ENCODE results near the gene PLCB2. TPM values are rescaled to one million over a fixed set of nuclear protein-coding genes. Genes with fewer than 3 reads are reported as not detected.
A peak's percentile ranks its signal among the peaks of the same experiment; 100 is the strongest.

Gene PLCB2
- polyA plus RNA-seq, 1 donor, result 7.9 TPM

DNA sequence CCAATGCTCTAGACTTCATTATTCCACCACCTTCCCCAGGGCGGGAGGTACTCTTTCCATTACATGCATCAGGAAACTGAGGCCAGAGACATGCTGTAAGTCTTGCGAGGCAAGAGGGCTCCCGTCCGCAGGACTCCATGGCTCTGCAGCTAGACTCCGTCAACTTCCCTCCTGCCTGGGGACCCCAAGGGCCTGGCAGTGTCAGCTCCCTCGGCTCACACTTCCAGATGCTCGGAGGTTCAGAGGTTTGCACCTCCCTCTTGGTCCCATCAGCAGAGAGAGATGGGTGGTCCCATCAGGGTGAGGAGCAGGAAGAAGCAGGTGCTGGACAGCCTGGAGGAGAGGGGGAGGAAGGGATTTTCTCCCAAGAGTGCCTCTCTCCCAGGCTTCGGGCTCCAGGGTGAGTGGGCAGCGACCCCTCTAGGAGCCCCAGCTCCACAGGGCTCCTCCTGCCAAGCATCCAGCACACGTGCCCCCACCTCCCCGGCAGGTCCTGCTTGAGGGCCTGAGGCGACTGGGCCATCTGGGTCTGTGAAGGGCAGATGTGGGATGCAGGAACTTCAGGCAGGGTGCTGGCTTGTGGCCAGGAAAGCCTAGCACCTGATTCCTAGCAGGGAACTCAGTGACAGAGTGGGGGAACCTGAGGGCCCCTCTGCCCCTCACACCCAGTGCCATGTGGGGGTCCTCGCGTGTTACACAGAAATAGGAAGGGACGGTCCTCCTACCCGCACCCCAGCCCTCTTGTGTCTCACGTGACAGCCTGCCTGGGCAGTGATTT, 59.5 kb downstream of the PLCB2 start:
- DNase-seq, result no peak

DNA sequence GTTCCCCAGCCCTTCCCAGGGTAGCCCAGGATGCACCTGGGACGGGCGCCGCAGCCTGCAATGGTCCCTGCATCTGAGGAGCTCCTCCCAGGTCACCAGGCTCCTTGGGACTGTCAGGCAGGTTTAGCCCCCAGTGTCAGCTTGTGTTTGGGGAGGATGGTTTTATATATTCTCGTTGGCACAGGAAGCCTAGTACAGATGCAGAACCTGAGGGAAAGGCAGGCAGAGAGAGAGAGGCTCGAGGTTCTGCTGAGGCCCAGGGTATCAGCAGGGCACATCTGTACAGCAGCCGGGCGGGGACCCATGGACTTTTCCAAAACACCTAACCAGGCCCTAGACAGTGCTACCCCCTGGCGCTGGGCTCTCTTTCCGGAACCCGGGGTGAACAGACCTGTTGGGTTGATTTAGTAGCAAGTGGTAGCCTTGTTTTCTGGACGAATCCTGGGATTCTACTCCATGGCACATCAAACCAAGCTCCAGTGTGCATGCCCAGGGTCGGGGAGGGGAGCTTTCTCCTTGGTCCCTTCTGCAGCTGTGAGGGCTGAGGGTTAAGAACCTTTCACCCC, 60.2 kb downstream of the PLCB2 start:
- DNase-seq, result no peak

DNA sequence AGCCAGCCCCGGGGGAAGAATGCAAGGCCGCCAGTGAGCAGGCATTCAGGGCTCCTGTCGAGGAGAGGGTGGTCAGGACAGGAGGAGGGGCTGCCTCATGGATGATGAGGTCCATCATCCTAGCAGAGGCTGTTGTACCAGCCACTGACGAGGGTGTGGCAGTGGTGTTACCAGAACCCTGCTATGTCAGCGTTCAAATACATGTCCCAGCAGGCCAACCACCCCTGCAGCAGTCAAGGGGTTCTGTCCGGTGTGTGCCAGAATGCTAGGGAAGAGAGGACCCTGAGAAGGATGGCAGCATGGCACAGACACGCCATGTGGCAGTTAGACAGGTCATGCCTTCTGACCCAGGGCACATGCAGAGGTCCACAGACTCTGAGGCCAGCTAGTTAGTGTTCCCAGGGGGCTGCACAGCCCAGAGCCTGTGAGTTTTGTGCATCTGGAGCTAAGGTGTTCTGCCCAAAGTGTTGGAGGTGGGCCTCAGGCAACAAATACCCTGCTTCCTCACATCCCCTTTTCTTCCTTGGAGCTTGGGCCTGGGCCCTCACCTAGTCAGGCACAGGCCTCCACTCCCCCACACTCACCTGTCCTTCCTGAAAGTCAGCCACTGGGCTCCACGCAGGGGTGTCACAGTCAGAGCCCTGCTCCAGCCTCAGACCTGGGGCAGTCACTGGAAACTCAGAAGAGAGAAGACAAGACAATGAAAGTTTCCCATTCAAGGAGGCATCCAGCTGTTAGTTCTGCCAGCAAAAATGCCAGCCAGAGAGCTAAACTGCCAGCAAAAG, 61.0 kb downstream of the PLCB2 start:
- no peak for DNase-seq

DNA sequence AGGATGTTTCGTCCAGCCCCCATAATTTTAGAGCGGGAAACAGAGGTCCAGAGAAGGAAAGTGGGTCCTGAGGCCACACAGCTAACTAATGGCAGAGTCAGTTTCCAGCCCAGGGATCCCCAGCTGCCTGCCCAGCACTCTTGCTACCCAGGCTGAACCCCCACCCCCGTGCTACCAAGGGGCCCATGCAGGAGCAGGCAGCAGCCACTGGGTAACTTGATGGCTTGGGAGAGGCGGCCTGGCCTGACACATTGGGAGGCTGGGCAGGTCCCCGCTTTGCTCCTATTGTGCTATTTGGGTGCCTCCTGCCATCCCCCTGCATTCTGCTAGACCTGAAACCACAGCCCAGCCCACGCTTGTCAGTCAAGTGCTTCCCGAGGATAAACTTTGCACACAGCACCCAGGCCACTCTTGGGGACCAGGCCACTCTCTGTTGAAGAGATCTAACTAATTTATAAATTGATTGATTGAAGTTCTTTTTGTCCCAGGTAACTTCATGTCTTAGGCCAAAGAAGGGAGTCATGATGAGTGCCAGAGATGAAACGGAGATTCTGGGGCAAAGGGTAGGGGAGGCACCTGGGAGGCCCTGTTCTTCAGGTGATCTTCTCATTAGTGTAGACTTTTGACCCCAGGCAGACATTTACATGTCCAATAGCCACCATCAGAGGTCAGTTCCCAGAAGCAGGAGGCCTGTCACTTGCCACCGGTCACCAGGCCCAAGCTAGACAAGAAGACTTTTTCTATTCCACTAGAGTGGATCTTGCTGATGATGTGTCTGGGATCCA, 61.9 kb downstream of the PLCB2 start:
- DNase-seq, result no peak

DNA sequence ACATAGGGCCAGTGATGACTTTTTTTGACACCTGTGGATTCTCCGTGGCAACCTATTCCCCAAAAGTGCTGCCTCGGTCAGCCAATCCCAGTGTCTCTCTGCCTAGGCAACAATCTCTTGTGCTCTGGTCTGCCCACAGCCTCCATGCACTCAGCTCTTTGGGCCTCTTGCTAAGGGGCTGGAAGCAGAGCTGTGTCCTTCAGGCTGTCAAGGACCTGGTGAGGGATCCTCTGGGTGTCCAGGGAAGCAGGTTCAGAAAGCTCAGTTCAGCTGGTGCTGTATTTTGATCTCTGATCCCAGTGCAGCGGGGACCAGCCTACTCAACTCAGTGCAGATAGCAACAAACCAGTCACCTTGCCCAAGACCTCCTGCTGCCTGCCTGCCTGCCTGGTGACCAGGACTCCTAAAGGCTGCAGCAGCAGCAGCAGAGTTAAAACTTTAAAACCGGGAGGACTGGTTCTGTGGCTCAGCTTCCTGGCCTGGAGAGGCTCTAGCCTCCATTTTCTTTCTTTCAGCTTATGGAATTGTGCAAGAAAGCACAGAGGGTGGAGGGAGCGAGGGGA, 62.7 kb downstream of the PLCB2 start:
- DNase-seq, result no peak

DNA sequence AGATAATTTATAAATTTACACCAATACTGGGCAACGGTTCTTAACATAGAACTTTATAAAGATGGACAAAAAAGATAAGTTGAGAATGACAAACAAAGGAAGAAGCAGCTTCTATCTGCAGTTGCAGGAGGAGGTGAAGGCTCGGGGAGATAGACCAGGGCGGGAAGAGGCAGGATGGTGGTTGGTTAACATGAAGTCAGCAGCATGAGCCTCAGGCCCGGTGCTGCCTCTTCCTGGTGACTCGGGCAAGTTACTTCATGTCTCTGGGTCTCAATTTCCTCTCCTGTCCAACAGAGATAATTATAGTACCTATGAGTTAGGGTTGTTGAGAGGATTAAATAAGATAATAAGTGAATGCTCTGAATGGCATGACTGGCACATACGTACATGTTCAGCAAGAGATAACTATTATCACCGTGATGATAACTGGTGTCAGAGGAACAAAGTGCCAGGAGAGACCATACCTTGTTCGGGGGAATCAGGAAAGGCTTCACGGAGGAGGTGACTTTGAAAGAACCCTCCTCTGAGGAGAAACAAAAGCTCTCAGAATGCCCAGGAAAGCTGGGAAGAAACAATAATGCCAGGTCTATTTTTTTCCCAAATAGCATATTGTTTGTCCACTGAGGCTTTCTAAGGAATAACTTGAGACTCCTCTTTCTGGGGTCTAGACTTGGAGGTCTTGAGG, 64.5 kb downstream of the PLCB2 start:
- DNase-seq, result no peak

DNA sequence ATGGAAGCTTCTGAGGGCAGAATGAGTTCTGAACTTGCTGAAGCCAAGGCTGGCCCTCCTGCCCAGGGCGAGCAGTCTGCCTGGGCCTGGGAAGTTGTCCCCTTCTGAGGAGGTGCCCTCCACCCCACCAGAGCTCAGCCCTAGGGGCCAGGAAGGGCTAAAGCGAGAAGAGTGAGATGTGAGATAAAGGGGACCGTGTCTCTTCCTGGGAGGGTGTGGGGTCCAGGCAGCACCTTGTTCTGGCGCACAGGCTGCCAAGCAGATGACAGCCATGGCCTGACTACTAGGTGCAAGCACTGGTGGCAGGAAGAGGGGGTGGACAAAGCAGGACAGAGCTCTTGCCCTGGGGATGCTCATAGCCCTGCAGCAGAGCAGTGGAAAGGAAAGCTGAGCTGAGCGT, 65.1 kb downstream of the PLCB2 start:
- no peak for DNase-seq

DNA sequence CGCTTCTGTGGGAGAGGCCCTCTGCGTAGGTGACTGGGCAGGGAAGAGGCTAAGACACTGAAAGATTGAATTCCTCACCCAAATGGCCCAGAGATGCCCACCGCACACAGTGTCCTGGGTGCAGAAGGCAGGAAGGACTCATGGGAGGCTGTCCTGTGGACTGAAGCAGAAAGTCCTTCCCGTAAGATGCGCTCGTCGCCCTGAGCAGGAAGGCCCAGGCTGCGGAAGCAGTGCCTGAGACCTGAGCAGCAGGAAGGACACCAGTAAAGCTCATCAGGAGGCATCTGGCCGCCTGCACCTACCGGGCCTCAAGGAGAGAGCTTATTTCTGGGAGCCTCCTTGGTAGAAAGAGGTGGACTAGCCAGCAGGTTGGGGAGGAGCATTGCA, 65.5 kb downstream of the PLCB2 start:
- DNase-seq, result no peak

DNA sequence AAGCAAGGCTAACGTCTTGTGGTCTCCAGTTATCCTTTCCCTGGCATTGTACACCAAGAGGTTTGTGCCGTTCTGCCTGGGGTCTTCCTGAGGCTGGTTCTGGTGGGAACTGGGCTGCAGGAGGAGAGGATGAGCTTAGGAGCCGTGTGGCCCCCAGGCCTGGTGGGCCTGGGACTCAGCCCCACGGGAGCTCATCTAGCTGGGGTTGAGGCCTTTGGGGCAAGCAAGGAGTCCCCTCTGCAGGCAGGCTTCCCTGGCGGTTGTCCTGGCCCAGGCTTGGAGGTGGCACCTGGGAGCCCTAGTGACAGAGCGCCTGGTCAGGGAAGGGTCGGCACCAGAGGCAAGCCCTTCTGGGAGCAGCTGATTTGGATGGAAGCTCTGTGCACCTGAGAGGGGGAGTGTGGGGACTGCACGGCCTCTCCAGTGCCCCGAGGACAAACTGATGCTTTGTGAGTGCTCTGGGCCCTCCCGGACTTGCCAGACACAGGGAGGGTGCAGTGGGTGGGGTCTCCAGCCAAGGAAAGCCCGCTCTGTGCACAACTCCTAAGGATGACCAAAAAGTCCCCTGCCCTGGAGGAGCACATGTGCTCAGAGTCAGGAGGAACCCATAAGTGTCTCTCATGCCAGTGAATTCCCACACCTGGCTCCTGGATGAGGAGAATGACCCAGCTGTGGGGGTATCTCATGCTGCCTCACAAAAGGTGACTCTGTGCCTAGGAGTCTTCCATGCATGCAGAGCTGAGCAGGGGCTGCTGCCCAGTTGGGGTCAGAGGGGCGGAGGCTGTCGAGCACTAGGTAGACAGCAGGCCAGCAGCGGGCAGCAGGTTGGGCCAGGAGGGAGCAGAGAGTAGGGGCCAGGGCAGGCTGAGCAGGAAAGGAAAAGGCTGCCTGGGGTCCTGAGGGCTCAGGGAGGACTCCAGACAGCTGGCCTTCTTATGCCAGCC, 66.2 kb downstream of the PLCB2 start:
- no peak for DNase-seq

DNA sequence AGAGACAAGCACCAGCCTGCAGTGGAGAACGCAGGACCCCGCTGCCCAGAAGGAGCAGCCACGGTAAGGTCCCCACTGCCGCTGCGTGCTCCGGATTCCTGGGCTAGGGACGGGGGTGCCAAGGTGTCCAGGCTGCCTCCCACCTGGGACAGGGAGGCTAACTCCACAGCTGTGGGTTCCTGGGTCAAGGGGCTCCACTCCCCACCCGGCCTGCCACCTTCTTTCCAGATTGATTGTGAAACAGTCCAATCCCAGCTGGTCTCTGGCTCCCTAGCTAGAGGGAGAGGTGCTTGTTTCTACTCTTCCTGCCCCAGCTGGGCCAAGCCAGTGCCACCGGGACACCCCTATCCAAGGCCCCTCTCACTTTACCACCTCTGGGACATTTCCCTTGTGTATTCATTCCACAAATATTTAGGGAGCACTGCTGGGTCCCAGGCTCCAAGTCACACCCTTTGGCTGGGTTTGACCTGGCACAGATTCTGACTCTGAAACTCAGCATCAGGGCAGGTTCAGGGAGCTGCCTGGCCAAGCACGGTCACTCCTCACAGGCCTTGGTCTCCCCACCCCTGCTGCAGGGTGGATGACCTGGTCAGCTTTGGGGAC, 67.0 kb downstream of the PLCB2 start:
- no peak for DNase-seq

DNA sequence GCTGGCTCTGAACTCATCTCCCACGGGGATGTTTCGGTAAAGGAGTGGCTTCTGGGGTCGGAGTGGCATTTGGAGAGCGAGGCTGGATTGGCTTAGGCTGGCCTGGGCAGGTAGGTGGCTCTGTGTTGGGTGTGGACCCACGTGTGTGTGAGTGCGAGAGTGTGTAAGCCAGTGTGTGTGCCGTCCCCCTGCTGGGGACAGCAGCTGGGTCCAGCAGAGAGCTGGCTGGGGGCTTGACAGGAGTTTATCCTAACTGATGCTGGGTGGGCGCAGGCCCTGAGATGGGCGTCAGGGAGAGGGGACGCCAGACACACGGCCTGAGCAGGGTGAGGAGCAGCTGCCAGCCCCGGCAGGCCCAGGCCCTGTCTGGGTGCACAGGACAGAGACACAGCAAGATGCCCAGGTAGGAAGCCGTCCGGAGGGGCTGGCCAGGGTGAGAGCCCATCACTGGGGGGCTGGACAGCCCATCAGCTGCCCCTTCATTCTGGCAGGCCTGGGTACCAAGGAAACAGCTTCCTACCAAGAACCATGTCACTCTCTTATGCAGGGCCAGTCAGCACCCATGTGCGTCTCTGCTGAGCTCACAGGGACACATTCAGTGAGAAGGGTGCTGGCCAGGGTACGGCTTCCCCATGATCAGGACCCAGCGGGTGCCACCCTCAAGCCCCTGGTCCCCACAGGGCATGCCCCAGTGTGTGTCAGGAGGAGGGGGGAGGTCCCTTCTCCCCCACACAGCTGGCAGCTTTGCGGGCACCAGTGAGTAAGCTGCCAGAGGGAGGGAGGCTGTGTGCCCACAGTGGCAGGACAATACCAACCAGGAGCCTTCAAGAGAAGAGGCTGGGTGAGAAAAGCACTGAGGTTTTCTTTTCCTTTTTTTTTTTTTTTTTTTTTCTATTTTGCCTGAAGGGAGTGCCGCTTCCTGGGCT, 67.8 kb downstream of the PLCB2 start:
- no peak for DNase-seq

DNA sequence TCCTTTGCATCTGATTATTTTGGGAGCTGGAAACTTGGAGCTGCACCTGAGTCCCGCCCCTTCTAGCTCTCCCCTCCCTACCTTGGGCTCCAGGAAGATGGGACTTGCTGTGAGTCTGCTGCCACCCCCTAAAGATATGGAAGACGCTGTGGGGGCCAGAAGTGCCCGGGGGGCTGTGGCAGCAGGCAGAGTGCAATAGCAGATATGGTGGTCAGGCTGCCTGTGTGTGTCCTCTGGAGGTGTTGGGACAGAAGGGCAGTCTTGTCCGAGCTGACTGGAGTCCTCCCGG, 68.4 kb downstream of the PLCB2 start:
- DNase-seq, result no peak

DNA sequence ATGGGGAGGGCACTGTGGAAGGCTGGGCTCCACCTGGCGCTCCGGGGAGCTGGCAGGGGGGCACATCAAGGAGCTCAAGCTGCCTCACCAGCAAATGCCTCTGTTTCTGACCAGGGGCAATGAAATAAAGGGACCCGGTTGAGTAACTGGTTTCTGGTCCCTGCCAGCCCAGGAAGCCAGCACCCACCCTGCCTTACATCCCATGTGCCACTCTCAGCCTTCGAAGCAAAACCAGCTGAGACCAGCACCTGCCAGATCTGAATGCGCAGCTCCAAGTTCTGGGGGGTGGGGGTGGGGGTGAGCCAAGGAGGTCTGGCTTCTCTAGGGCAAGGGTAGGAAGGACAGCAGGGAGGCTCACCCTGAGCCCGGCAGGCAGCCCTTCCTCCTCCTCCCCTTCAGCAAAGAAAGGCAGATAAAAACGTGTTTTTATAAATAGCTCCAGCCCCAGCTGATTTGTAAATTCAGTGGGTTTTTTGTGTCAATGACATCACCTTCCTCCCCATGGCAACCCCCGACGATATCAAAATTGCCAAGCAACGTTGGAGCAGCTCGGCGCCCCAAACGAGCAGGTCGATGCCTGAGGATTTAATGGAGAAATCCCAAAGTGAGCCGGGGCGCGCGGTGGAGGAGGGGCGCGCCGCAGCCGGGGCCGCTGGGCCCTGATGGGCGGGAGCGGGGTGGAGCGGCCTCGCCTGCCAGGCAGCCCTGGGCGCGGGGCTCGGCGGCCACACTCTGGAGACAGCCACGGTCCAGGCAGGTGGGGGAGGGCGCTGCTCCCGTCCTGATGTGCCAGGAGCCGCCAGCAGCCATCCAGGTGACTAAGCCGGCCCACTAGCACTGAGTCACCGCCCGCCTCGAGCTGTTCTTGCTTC, 69.0 kb downstream of the PLCB2 start, which contains the start of gene PAK6:
Gene PAK6, plus strand, starts transcription at position 532 of the 872 bp plus-strand sequence. CDS start 25,723 bp downstream, outside the sequence.
- DNase-seq, result peak; percentile 26

Other genes with a start within 250 kb of the PLCB2 start
- gene BMF, start 199.1 kb downstream of the PLCB2 start, polyA plus RNA-seq (ENCODE audit: insufficient read length), result 12.5 TPM
- gene BUB1B, start 146.9 kb downstream of the PLCB2 start, polyA plus RNA-seq (ENCODE audit: insufficient read length), result 7.8 TPM
- 0.76 TPM for gene PAK6, start 68.9 kb downstream of the PLCB2 start, polyA plus RNA-seq (ENCODE audit: insufficient read length)
- gene ANKRD63, start 24.9 kb downstream of the PLCB2 start, polyA plus RNA-seq (ENCODE audit: insufficient read length), result 0.40 TPM
- gene INAFM2, start 15.8 kb upstream of the PLCB2 start, polyA plus RNA-seq (ENCODE audit: insufficient read length), result 13.2 TPM
- 22.2 TPM for gene CCDC9B, start 33.0 kb upstream of the PLCB2 start, polyA plus RNA-seq (ENCODE audit: insufficient read length)
- not detected for gene PHGR1, start 43.1 kb upstream of the PLCB2 start, polyA plus RNA-seq (ENCODE audit: insufficient read length)
- 1.4 TPM for gene DISP2, start 50.3 kb upstream of the PLCB2 start, polyA plus RNA-seq (ENCODE audit: insufficient read length)
- 16.8 TPM for gene KNSTRN, start 74.8 kb upstream of the PLCB2 start, polyA plus RNA-seq (ENCODE audit: insufficient read length)
- 57.8 TPM for gene IVD, start 97.9 kb upstream of the PLCB2 start, polyA plus RNA-seq (ENCODE audit: insufficient read length)
- gene BAHD1, start 133.0 kb upstream of the PLCB2 start, polyA plus RNA-seq (ENCODE audit: insufficient read length), result 24.8 TPM
- 35.6 TPM for gene CHST14, start 163.0 kb upstream of the PLCB2 start, polyA plus RNA-seq (ENCODE audit: insufficient read length)